NCI-H1436 (cell line): ENCODE data around the gene XRCC5.

Source experiments
- DNase-seq: peaks from one replicate; lab custom pipeline; 2025; lab: John Stamatoyannopoulos, UW

XRCC5 gene

DNA sequence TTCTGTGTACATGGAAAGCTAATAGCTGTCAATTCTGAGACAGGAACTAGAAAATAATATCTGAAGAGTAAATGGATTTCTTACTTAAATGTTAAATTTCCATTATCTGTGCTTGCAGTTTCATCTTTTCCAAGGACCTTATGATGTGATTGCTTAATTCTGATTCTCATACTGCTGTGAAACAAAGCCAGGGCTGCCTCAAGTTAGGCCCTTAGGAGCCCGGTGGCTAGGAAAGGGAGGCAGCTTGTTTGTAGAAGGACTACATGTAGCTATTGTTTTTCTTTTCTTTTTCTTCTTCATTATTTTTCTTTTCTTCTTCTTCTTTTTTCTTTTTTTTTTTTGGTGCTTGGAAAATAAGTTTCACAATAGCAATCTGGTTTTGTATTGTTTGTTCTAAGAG, 50.5 kb downstream of the XRCC5 start:
- DNase-seq: no peak

- no peak for DNase-seq
Measured at GRCh38 chr2:216160786-216161185, 51.6 kb downstream of the XRCC5 start.

- no peak for DNase-seq
Measured at GRCh38 chr2:216161967-216162366, 52.8 kb downstream of the XRCC5 start.

DNA sequence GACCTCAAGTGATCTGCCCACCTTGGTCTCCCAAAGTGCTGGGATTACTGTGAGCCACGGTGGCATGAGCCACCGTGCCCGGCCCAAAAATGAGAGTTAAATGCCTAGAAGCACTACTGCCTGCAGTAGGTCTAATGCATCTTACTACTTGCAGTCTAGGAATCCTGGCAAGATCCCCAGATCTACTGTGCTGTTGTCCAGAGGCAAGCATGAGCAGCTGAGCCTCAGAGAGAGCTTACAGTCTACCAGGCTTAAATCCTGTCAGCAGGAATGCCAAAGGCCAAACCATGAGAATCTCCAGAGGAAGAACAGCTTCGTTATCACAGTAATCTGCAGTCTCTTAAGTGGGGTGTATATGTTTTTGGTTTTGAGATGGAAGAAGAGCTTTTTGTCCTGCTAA, 54.4 kb downstream of the XRCC5 start:
- DNase-seq: no peak

DNA sequence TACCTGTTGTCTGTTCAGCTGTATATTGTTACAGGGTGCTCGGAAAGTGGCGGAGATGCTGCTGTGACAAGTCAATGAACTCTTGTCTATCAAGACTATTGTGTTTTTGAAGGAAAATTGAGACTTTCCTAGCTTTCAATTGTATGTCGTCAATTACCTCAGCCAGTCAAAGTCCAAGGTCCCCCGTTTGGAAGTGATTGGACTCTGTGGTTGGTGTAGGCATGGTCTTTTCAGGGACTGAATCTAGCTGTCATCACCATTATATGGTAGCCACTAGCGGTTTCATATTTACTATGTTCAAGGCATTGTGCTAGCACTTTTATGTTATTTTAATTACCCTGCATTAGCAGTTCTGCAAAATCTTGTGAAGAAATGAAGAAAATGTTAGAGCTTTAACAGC, 54.9 kb downstream of the XRCC5 start:
- DNase-seq: no peak

DNA sequence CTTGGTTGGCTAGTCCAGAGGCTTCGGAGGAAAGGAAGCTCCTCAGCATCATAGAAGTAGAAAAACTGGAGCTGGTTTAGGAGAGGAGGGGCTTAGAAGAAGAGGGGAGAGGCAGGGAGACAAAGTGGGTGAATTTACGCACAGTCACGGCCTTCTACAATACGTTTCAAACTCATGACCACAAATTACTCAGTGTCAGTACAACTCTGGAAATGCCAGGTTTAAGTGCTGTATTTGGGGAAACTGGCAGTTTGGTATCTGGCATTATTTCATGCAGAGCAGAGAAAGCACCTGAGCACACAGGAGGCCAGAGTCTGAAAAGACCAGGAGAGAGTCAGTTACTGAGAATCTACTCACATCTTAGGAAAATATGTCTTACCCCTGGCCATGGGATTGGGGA, 55.4 kb downstream of the XRCC5 start:
- no peak for DNase-seq

GRCh38 chr2:216165711-216166110, 56.6 kb downstream of the XRCC5 start:
- DNase-seq: no peak

GRCh38 chr2:216169087-216169486, 59.9 kb downstream of the XRCC5 start:
- no peak for DNase-seq

GRCh38 chr2:216170076-216170763, 61.1 kb downstream of the XRCC5 start:
- no peak for DNase-seq

DNA sequence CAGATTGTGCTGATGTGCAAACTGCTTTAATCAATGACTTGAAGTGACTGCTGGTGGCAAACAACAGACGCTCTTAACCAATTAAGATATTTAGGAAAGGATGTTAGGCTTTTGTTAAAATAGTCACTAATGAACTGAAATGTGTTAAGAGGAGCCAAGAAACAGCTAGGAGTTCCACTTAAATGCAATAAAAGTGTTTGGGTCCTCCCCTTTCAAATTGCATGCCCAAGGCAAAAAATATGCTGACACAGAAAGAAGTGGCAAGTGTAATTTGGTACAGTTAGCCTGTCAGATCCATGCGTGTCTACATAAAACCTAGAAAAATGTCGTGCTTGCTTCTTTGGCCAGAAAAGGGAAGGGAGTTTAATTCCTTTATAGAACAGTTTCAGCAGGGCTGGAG, 61.9 kb downstream of the XRCC5 start:
- DNase-seq: peak; percentile 63

DNA sequence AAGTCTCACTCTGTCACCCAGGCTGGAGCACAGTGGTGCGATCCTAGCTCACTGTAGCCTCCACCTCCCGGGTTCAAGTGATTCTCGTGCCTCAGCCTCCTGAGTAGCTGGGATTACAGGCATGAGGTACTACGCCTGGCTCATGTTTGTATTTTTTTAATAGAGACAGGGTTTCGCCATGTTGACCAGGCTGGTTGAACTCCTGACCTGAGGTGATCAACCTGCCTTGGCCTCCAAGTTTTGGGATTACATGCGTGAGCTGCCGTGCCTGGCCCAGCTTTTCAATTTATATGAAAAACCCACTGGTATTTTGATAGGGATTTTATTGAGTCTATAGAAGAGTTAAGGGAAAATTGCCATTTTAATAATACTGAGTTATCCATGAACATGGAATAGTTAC, 63.3 kb downstream of the XRCC5 start:
- no peak for DNase-seq

GRCh38 chr2:216179015-216179414, 69.9 kb downstream of the XRCC5 start:
- DNase-seq: no peak

DNA sequence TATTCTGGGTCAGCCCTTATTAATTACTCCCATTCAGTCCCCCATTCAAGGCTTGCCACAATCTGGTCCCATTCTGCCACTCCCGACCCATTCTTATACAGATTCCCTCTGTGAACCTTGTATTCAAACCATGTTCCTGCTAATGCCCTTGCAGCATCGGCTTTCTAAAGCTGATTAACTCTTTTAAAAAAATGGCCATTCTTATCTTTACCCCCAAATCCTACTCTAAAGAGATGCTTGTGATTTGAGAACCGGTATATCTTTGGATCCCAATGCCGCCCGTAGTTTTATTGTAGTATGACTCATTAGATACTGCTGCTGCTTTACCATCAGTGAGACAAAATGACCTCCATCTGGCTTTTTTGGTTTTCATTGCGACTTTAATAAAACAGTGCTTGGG, 72.2 kb downstream of the XRCC5 start:
- no peak for DNase-seq

DNA sequence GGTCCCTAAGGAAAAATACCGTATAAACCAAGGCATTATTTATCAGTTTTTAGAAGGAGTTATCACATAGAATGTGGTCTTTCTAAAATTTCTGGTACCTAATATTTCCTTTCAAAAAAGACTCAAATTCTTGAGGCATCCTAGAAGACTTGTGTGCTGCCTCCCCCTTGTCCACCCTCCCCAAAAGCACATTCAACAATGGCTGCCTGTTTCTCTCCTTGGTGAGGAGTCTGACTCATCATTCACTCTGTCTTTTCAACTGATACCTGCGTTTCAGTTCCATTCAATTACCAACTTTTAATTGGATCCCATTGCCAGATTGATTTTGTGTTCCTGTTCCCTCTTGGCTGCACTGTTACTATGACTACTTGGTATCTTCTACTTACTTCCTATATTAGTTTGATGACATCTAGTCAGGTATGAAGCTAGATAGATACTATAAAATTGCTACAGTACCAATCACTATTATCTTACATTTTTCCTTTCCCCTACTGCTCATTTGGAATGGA, 72.9 kb downstream of the XRCC5 start:
- DNase-seq: no peak

DNA sequence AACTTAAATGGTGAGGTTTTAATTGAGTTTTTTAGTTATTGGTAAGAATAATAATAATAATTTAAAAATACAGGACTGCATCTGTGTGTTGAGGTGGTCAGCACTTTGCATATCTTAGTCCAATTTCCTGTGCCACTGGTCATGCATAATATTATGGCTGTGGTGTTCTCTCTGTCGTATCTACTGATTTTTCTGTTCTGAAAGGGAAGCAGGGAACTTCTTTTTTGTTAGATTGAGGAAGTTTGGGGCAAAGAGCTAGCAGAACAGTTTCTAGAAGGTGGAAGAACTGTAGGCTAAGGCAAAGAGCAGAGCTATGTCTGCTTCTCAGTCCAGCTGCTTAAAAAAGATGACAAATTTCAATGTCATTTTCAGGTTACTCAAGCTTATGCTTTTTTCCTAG, 74.3 kb downstream of the XRCC5 start:
- DNase-seq: no peak

DNA sequence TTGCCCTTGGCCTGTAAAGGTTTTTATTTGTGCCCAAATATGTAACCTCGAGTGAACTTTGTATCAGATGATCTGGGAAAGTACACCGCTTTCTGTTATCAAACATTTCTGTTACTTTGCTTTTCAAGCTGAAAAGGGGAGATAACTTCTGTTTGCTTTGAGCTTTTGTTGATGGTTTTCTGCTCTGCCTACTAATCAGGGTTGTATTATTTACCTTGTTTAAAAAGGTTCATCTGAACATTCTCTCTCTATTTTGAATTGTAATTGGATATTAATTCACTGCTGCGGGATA, 79.4 kb downstream of the XRCC5 start:
- no peak for DNase-seq

DNA sequence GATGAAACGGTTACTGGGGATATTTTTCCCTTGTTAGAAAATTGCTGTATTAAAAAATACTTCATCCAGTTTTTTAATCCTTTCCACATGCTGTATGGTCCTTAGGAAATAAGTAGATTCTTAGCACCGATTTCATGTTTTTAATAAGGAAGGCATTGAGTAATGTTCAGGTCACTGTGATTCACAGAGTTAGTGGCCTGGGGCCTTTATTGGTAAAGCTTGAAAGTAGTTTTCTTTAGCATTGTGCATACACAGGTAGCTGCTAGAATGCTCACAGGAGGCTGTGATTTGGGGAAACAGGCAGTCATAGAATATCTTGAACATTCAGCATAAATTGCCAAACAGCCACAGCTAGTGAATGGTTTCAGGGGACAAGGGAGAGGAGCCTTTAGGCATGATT, 79.8 kb downstream of the XRCC5 start:
- DNase-seq: no peak

DNA sequence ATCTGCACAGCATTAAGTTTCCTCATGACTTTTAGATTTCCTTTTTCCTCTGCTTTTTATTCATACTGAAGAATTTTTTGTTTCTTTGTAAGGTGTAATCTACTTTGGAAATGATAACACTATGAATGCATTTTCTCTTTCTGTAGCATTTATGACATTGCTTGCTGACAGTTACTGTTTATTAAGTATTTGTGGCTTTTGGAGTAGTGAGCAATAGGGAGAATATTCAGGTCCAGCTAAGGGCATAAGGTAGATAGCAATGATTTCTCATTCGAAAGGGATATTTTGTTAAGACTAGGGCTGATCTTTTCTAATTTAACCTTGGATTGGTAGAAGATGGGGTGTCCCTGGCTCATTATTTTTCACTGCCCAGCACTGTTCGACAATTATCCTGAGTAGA, 80.3 kb downstream of the XRCC5 start:
- no peak for DNase-seq

DNA sequence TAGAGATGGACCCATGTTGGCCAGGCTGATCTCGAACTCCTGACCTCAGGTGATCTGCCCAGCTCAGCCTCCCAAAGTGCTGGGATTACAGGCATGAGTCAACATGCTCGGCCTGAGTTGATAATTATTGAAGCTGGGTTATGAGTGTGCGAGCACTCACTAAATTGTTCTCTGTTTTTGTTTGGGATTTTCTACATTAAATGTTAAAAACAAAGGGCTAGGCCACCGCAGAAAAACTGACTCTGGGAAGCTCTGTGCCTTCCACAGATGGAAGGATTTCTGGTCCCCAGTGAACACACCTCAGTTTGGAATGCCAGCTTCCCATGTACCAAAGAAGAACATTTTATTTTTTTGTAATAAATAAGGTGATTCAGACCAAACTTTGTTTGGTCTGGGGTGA, 83.0 kb downstream of the XRCC5 start:
- no peak for DNase-seq

DNA sequence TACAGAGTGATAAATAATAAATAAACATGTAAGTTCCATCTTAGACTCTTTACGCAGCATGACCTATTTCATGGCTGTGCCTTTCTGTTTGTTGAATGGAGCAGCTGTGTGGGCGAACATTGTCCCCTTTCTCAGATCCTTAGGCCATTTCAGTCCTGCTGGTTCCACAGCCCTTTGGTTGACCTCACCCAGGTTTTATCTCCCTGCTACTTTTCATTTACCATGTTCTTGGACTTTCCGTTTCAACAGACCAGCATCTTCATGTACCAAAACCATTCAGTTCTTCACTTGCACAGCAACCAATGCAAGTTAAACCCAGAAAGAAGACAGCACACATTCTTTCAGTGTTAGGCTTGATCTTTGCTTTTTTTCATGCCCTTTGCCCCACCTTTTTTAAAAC, 83.8 kb downstream of the XRCC5 start:
- no peak for DNase-seq

DNA sequence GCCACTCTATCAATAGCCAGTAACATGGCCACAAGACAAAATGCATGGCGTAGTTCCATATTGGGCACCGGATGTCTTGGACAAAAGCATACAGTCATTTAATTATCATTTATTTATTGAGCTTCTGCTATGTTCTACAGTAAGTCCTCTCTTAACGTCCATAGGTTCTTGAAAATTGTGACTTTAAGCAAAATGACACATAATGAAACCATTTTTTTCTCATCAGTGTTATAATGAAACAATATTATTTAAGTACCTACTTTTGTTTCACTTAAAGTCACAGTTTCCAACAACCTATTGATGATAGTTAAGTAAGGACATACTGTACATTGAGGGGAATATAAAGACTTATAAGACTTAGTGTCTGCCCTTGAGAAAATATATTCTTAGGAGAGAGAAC, 84.9 kb downstream of the XRCC5 start:
- DNase-seq: no peak

DNA sequence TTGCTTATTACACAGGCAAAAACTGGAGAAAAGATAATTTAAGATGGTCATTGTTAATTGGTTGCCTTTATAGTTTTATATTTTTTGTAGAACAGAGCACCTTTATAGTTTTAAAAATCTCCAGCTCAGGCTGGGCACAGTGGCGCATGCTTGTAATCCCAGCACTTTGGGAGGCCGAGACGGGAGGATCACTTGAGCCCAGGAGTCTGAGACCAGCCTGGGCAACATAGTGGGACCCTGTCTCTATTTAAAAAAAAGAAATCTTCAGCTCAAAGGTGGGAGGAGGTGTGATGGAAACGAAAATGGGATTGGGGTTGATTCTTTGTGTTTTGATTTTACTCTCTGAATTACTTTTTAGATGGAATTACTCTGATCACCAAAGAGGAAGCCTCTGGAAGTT, 85.4 kb downstream of the XRCC5 start:
- DNase-seq: no peak

GRCh38 chr2:216195565-216196029, 86.4 kb downstream of the XRCC5 start:
- no peak for DNase-seq

GRCh38 chr2:216201692-216202306, 92.7 kb downstream of the XRCC5 start:
- DNase-seq: no peak
